Astrocyte of the spinal cord (primary cell): ENCODE measurements around the gene CYP19A1.

Experiments
- DNase-seq: peaks from one replicate; pipeline ENCODE4 v3.0.0; 2011; ENCODE audit warnings: low read depth, low spot score
- H3K4me3 ChIP-seq: 2 replicates; pipeline ENCODE4 v1.5.1; 2011; ENCODE audit warnings: low read depth, mild to moderate bottlenecking, low read length, moderate library complexity
- in situ Hi-C: cut with HindIII; loops from 2 replicates; pipeline ENCODE4 v1.10.0; 2017; ENCODE audit warnings: low sequenced_read_pairs
- TF ChIP-seq, protein P1 (sequence below): IDR thresholded peaks from 2 replicates; pipeline ENCODE4 v1.5.1; 2012; ENCODE audit warnings: low read depth, mild to moderate bottlenecking, low read length, inconsistent platforms

Gene CYP19A1

DNA sequence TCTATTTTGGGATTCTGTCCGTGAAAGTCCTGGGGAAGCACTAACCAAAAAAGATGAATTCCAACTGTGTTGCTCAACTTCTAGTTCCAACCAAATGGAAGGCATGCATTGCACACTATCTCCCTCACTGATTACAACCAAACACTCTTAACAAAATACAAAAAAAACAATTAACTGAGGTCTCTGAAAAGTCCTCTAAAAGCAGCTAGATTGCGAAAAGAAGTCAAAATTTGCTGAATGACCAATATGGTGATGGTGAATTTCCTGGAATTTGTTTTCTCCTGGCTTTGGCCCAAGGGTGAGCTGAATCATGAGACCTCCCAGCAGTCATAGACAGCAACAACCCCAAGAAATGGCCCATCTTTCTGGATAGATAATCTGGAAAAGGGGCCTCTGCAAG is 28.3 kb downstream of the CYP19A1 start:
- in situ Hi-C loops, result no loop called here
- TF ChIP-seq, protein P1, sequence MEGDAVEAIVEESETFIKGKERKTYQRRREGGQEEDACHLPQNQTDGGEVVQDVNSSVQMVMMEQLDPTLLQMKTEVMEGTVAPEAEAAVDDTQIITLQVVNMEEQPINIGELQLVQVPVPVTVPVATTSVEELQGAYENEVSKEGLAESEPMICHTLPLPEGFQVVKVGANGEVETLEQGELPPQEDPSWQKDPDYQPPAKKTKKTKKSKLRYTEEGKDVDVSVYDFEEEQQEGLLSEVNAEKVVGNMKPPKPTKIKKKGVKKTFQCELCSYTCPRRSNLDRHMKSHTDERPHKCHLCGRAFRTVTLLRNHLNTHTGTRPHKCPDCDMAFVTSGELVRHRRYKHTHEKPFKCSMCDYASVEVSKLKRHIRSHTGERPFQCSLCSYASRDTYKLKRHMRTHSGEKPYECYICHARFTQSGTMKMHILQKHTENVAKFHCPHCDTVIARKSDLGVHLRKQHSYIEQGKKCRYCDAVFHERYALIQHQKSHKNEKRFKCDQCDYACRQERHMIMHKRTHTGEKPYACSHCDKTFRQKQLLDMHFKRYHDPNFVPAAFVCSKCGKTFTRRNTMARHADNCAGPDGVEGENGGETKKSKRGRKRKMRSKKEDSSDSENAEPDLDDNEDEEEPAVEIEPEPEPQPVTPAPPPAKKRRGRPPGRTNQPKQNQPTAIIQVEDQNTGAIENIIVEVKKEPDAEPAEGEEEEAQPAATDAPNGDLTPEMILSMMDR, result no peak
- H3K4me3 ChIP-seq, result no peak overlapping the region
- peak; percentile 10 for DNase-seq

GRCh38 chr15:51307811-51308210 is 30.6 kb downstream of the CYP19A1 start:
- DNase-seq, result no peak
- TF ChIP-seq, protein P1, result no peak
- no peak overlapping the region for H3K4me3 ChIP-seq
- in situ Hi-C loops, result no loop called here

- in situ Hi-C loops, result no loop called here
- DNase-seq, result no peak
- TF ChIP-seq, protein P1, result no peak
- no peak overlapping the region for H3K4me3 ChIP-seq
These were observed 31.1 kb downstream of the CYP19A1 start for GRCh38 chr15:51307325-51307724.

GRCh38 chr15:51303462-51303980 is 34.9 kb downstream of the CYP19A1 start:
- TF ChIP-seq, protein P1, result no peak
- no peak for DNase-seq
- H3K4me3 ChIP-seq, result no peak overlapping the region
- in situ Hi-C loops, result no loop called here

DNA sequence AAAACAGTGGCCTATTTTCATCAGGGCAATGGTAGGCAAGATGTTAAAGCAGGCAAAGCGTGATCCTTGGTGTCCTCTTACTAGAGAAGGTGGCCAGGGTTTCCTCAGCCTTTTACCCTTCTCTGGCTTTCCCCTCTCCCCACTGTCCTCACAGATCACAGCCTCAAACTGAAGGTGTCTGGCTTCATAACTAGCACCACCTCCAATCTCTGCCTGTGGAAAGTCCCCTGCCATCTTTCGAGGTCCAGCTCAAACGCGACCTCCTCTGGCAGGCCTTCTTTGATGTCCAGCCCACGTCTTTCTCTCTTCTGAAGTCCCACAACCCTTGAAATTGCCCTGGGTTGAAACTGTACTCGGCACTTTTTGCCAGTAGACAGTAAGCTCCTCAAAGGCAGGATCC is 35.9 kb downstream of the CYP19A1 start:
- in situ Hi-C loops, result no loop called here
- no peak for DNase-seq
- TF ChIP-seq, protein P1, result no peak
- H3K4me3 ChIP-seq, result no peak overlapping the region

DNA sequence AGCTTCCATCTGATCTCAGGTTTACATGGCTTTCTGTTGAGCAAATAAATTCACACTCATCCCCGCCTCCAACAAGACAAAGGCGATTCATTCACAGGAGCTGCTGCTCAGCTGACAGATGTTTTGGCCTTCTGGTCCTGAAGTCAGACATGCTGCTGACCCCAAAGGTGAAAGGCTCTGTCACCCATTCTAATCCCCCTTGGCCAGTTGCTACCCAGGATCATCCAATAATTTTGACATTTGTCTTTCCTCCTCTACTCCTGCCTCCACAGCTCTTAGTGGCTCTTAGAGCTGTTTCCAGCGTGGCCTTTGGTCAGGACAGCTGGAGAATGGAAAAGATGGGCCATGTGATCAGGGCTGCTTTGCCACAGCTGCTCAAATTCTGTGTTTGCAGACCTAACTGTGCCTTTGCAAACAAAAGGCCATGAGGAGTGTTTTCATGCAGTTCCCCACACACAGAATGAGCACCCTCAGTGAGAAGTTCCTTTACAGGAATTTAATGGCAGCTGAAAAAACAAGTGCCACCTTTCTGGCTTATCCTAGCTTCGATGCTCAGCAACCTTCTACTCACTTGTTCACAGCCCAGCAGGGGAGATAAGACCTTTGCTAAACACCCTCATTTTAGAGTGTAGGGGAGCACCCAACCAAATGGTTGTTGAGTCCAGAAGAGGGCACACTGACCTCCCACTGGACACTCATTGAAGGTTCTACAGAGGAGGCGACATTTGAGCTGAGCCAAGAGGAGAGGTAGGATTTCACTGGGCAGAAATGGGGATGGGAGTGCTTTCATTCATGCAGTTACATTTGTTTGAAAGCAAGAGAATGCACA is 39.0 kb downstream of the CYP19A1 start:
- H3K4me3 ChIP-seq, result no peak overlapping the region
- no peak for DNase-seq
- in situ Hi-C loops, result no loop called here
- TF ChIP-seq, protein P1, result no peak
